ENCODE measurements around the gene ZNF536.
"Not testable (repeated sequence)": the region's sequence is repeated elsewhere in the genome, so short reads cannot be mapped to it uniquely, and the experiment has no call there.

The ZNF536 gene

GRCh38 chr19:30497034-30497433 is 124.8 kb downstream of the ZNF536 start:
- no peak for TF ChIP-seq CTCF (conservative IDR thresholded peaks at IDR 0.05; ENCODE audit: control insufficient read depth, insufficient read depth, low read depth, low read length)
- no peak for DNase-seq (ENCODE audit: low read depth)
- H3K4me3 ChIP-seq (ENCODE audit: control insufficient read depth, low read depth, low read length) = no peak overlapping the region

DNA sequence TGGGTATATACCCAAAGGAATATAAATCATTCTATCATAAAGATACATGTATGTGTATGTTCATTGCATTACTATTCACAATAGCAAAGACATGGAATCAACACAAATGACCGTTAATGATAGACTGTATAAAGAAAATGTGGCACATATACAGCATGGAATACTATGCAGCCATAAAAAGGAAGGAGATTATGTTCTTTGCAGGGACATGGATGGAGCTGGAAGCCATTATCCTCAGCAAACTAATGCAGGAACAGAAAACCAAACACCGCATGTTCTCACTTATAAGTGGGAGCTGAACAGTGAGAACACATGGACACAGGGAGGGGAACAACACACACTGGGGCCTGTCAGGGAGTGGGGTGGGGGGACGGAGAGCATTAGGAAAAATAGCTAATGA is 125.9 kb downstream of the ZNF536 start:
- not testable (repeated sequence) for H3K4me3 ChIP-seq (ENCODE audit: control insufficient read depth, low read depth, low read length); DNase-seq (ENCODE audit: low read depth)

- DNase-seq (ENCODE audit: low read depth) = no peak
- no peak for TF ChIP-seq CTCF (conservative IDR thresholded peaks at IDR 0.05; ENCODE audit: control insufficient read depth, insufficient read depth, low read depth, low read length)
- no peak overlapping the region for H3K4me3 ChIP-seq (ENCODE audit: control insufficient read depth, low read depth, low read length)
These were observed 126.5 kb downstream of the ZNF536 start for GRCh38 chr19:30498707-30499106.

DNA sequence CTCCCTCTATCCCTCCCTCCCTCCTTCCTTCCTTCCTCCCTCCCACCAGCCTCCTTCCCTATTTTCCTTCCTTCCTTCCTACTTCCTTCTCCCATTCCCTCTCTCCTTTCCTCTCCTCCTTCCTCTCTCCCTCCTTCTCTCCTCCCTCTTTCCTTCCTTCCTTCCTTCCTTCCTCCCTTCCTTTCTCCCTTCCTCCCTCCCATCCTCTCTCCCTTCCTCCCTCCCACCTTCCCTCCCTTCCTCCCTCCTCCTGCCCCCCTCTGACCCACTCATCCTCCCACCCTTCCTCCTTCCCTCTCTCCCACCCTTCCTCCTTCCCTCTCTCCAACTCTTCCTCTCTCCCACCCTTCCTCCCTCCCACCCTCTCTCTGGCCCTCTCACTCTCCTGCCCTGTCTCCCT is 132.1 kb downstream of the ZNF536 start:
- TF ChIP-seq CTCF (conservative IDR thresholded peaks at IDR 0.05; ENCODE audit: control insufficient read depth, insufficient read depth, low read depth, low read length) = no peak
- no peak for DNase-seq (ENCODE audit: low read depth)
- H3K4me3 ChIP-seq (ENCODE audit: control insufficient read depth, low read depth, low read length) = no peak overlapping the region

DNA sequence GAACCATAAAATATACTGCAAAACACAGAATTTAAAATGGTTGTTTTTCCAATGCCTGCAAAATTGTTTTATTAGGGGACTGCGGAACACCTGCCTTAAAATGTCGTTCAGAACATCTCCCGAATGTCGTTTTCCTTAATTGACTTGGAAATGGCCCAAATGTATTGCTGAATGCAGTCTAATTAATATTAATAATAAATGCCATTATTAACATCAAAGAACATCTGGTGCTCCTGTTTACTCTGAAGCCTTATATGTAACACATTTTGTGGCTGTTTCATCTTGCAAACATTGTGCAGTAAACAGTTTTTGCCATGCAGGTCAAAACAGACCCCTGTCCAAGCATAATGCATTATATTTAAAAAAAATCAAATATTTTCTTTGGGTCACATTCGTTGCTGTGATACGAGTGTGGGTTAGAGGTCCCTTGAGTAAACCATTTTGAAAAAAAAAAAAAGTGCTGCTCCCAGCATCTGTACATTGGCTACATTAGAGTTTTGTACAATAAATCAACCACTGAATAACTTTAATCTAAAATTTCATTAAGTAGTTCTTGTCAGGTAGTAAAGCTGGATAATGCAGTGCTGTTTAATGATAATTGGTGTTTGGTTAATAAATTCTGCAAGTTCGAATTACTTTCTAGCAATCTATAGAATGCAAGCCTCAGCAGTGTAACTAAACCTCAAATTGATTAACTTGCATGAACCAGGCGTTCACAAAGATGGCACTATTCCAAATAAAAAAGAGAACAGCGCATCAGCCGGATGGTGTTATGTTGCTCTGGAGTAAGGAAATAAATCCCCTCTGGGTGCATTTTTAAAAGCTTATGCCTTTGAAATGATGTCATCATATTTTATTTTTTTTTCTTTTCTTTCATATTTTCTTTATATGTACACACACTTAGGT is 140.2 kb downstream of the ZNF536 start:
- TF ChIP-seq CTCF (conservative IDR thresholded peaks at IDR 0.05; ENCODE audit: control insufficient read depth, insufficient read depth, low read depth, low read length) = no peak
- no peak overlapping the region for H3K4me3 ChIP-seq (ENCODE audit: control insufficient read depth, low read depth, low read length)
- DNase-seq (ENCODE audit: low read depth) = no peak

DNA sequence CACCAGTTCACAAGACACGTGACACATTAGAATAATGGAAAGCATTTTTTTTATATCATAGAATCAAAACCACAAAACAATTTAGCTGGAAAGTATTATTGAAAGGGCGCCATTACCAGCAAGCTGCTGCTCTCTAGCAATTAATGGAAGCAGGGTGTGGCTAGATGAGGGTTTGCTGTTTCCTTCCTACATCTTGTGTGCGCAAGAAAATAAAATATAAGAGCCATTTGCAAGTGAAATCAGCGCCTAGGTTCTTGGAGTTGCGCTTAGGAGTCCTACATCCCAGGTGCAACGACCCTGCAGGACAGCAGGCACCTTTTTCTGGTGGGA is 140.9 kb downstream of the ZNF536 start:
- no peak for DNase-seq (ENCODE audit: low read depth)
- TF ChIP-seq CTCF (conservative IDR thresholded peaks at IDR 0.05; ENCODE audit: control insufficient read depth, insufficient read depth, low read depth, low read length) = no peak
- H3K4me3 ChIP-seq (ENCODE audit: control insufficient read depth, low read depth, low read length) = no peak overlapping the region

DNA sequence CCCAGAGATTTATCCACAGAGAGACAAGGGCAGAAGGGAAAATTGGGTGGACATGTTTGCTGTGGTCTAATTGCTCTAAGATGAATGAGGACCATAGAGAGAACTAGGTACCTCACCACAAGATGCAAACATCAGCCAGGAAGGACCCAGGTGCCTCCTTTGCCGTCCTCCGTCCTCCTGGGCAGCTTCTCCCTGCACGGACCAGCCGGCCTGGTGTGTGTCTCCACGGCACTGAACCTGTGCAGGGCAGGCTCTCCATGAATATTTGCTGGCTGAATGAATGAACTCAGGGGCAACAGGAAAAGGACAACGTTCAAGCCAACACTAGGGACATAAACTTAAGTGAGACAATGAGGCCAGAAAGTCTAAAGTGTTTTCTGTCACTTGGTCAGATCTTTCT is 143.9 kb downstream of the ZNF536 start:
- TF ChIP-seq CTCF (conservative IDR thresholded peaks at IDR 0.05; ENCODE audit: control insufficient read depth, insufficient read depth, low read depth, low read length) = no peak
- no peak for DNase-seq (ENCODE audit: low read depth)
- H3K4me3 ChIP-seq (ENCODE audit: control insufficient read depth, low read depth, low read length) = no peak overlapping the region

All from fibroblast of mammary gland (primary cell).